GM19395 (cell line): ENCODE results near the gene ABCA1.
"Not testable (repeated sequence)": the region's sequence is repeated elsewhere in the genome, so short reads cannot be mapped to it uniquely, and the experiment has no call there.

Experiments
- ATAC-seq: cut with Tn5 transposase; IDR thresholded peaks from one replicate; pipeline ENCODE4 v1.9.1; 2021; ENCODE audit warnings: mild to moderate bottlenecking, moderate library complexity; ENCODE audit not compliant: unreplicated experiment

ABCA1 gene

DNA sequence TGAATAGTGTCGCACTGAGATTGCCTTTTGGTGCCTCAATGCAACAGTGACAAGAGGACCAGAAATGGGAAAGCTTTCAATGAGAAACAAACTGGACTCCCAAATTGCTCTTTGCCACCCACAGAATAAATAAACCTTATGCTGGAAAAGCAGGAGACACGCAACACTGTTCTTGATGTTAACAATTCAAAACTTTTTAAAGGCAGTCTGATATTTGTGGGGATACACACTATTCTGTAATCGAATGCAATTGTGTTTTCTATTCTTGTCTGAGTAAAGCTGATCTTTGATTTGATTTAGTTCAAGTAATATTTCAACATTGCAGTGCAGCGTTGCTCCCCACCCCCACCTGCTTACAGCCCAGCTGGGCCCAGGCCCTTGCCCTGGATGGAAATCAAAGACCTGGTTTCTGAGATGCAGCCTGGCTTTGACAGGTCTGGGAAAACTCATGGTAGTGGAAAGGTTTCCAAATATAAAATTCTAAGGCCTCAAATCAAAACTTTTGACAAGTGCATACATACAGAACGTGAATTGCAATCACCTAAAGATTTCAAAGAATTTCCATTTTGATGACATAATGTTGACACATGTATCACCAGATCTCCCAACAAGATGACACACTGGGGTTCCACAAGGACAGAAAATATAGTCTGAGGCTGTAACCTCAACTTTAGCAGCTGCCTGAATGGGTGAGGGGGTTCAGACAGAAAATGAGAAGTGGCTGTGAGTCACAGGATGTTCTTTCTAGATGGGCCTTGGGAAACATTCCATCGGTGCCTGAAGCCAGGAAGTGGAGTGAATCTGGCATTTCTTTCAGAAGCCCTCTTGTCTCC is 55.1 kb downstream of the ABCA1 start:
- no peak for ATAC-seq

DNA sequence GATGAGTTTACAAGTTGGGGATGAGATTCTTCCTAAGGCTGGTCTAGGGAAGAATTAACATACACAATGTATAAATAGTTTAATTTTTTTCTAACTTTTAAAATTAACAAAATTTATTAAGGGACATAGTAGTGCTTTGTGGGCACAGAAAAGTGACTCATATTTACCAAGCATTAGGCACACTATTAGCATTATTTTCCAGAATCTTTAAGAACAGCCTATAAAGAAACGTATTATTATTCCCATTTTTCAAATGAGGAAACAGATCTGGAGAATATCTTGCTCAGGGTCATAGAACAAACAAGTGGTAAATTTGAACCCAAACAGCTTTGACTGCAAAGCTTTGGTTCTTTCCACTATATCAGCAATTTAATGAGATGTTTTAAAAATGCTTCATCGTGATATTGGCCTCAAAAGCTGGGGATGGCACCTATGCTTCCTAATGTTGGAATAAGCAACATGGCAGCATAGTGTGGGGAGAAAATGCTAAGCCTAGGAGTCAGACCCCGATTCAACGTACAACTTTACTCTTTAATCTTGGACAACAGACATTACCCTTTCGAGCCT is 55.9 kb downstream of the ABCA1 start:
- no peak for ATAC-seq

DNA sequence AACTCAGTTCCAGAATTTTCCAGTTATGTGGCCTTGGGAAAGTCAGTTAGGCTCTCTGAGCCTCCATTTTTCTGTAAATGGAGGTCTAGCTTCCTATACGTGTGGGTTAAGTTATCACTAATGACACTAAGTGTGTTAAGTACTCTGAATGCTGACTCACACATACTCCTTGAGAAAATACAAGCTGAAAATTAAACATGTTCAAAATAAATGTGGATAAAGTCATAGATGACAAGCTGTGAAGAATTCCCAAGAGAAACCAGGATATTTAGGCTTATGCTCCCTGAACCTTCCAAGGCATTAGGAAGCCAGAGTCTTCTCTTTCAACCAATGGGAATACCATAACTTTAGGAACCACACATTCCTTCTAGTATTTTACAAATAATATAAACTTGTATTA is 58.1 kb downstream of the ABCA1 start:
- no peak for ATAC-seq

DNA sequence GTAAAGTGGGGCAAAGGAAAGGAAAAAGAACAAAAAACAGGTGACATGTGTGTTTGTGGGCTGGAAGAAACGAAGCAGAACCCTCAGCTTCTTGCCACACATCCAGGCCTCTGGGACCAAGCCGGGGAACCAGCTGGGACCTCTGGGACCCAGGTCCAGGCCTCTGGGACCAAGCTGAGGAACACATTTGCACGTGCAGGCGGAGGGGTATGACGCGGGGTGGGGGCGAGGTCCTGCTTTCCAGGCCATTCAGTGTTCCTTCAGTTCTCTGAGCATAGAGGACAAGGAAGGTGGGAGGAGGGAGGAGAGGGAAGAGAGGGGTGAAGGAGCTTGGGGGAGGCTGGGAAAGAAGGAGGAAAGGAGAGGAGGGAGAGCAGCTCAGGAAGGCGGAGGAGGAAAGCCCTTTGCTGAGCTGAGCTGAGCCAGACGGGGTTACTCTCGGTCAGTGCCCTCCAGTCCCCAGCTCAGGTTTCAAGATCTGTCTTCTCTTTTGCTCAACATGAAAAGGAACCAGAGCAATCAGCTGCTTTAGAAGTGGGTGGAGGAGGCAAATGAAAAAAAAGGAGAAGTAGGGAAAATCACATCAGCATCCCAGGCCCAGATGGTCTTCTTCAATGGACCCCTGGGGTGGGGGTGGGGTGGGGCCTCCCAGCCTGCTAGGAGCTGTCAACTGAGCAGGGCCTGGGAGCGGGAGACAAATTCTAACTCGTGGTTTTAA is 59.1 kb downstream of the ABCA1 start:
- peak; percentile 98 for ATAC-seq

DNA sequence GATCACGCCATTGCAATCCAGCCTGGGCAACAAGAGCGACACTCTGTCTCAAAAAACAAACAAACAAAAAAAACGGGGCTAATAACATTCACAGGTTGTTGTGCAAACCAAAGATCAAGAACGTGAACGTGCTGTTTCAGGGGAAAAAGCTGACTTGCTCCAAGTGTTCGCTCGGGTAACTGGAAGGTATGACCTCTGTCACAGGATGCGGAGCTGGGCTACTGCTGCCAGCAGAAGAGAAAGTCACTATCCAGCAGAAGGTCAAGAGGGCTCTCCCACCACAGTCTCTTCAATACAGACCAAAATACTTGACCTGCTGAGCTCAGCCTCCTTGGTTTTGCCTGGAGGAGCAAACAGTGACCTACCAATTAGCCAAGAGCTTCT is 59.7 kb downstream of the ABCA1 start:
- no peak for ATAC-seq

DNA sequence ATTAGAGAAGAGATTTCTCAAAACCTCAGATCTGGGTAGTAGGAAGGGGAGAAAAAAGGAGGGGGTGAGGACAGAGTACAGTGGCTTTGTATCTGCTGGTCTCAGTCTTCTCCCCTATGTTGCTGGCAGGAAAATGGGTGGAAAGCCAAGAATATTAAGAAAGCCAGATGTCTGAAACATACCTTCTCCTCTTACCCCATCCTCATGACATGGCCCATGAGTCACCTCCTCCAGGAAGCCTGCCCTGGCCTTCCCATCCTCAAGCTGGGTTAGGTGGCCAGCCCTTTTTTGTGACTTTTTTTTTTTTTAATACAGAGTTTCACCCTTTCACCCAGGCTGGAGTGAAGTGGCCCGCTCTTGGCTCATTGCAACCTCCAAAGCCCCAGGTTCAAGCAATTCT is 61.8 kb downstream of the ABCA1 start:
- no peak for ATAC-seq

DNA sequence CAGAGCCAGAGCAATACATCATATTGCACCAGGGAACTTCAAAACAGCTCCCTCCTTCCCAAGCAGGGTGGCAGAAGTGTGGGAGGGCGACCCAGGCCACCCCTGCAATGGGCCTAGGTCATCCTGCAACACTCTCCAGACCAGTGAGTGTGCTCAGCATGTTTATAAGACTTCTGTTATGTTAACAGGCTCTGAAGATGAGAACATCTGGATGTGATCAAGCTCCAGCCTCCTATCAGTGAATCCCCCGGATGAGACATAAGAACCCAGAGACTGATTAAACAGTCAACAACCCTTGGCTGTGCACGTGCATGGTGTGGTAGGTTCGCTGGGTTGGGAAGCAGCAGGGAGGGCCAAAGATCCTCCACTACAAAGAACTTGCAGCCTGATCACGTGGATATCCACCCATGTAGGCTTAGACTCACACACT is 63.3 kb downstream of the ABCA1 start:
- ATAC-seq, result no peak

DNA sequence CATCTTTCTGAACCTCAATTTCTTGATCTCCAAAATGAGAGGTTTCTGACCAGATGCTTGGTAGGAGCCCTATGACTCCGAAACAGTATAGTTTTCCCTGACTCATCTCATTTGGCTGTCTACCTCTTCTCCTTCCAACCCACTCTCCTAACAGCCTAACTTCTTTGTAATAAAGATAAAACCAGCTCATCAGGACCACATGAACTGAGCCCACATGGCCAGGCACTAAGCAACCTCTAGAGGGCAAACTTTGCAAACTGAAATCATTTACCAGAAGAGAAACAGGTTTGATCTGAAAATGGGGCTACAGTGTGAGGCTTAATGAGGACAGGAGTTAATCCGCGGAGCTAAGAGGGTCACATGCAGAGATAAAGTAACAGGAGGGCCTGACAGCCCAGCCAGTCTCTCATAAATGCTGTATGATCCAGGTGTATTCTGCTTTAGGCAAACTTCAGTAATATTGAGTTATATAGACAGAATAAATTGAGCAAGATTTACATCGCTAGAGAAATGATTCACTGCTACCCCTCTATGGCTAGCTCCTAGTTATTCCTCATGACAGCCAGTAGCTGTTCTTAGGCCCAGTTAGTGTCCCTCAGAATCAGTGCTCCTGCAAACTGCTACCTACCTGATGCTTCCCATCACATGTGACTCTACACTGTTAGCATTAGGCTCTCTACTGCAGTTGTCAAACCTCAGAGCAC is 64.6 kb downstream of the ABCA1 start:
- ATAC-seq, result peak; percentile 90

DNA sequence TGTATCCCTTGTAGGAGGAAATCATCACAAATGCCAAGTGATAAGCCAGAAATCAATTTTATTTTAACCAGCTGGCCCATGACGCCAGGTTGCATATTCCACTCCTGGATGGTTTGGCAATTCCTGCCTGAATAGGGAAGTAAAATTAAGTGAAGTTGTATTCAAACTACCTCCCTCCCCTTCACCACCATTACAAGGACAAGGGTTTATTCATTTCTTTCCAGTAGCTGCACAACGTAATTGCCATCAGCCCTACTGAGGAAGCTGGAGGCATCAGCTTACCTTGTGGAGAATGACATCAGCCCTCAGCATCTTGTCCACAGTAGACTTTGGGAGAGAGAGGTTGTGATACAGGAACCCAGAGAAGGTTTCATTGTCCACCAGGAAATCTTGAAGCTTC is 66.6 kb downstream of the ABCA1 start:
- no peak for ATAC-seq

DNA sequence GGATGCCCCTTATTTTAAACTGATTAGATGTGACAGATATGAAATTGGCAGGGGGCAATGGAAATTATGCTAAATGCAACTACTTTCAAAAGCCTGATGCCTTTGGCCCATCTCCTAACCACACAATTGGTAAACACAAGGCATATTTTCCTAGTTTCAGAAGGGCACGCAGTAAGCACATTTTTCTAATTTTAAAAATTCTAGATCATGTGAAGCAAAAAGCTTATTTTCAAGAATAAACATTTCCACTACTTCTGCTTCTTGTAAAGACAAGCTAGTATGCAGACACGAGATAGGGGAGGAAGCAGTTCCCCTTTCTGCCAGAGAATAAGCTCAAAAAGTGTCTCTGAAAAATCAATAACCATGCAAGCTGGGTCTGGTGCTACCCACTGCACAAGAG is 67.7 kb downstream of the ABCA1 start:
- no peak for ATAC-seq

DNA sequence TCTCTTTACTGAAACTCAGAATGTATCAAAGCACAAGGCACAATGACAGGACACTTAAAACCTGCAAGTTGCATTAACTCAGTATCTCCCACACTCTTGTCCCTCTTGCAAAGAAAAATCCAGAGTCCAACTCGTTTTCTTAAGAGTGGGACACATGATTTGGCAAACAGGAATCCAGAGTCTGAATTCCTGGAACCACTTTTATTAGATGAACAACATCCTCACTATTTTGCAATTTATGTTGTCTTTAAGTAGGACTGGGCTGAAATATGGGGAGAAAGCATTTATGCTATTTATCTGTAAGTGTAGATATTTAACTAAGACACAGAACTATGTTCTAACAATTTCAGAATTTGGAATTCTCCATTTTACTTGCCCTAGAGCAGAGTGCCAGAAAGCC is 69.1 kb downstream of the ABCA1 start:
- no peak for ATAC-seq

DNA sequence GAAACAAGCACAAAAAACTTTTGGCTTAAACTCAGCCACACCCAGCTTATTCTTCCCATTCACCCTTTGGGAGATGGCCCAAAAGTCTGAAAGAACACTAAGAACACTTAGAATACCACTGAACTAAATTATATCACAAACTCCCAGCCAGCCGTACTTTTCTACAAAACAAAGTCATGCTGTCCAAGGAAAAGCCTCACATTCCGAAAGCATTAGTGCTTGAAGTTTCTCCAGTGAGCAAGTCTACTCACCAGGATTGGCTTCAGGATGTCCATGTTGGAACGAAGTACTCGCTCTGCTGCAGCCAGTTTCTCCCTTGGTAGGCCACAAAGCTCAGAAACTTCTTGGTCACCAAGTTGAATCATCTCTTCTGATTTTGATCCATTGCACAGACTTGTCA is 69.7 kb downstream of the ABCA1 start:
- no peak for ATAC-seq

DNA sequence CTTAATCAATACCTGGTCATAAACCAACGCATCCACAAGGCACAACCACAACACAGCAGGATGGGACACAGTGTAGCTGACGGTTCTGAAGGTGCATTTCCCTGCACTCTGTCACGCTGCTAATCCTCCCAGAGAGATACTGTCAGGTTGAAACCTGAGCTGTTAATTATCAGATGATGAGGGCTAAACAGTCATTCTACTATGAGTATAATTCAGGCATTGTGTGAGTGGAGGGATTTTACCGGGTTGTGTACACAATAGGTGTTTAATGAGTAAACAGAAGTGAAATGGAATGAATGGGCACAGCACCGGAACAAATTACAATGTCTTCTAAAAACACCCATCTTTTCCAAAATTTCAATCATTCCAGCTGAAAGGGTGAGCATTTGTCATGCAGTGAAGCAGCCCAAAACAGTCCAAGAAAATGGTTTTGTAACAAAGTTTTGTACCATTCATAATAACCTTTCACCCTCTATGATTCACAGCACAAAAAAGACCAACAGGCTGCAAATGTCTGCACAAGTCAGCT is 71.5 kb downstream of the ABCA1 start:
- ATAC-seq, result no peak

DNA sequence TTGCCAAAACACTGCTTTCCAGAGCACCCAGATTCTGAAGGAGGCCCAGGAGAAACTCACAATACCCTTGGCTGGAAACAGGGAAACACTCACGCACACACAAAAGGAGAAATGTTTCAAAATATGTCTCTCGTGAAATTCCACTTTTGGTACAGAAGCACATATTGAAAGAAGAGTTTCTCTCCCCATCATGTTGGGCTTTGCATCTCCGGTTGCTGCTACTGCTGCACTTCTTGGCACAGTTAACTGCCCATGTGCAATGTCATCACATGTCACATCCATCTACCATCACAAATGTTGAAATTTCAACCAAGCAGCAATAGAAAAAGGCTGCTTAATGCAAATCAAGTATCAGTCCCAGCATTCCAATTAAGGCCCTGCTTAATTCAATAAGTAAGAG is 72.1 kb downstream of the ABCA1 start:
- ATAC-seq, result no peak

DNA sequence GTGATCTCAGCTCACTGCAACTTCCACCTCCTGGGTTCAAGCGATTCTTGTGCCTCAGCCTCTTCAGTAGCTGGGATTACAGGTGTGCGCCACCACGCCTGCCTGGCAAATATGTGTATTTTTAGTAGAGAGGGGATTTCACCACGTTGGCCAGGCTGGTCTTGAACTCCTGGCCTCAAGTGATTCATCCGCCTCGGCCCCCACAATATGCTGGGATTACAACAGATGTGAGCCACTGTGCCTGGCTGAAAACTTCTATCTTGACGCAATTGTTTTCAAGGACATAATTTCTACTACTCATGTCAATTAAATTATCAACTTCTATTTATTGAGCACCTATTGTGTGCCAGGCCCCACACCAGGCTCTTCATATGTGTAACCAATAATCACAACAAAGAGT is 72.7 kb downstream of the ABCA1 start:
- ATAC-seq, result not testable (repeated sequence)

DNA sequence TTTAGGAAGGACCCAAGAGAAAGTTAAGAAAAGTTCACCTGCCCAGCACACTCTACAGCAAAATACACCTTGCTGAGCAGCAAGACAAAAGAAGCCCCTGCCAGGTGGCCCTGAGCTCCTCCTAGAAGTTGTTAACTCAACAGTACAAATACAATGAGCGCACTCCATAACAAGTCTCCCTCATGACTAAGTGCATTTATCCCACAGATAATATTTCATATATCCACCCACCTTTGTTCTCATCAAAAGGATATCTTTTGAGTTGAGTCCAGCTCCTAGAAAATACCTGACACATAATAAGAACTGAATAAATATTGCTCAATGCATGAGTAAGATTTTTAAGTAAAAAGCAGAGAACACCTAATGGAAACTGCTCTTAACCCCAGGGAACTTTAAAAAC is 73.3 kb downstream of the ABCA1 start:
- no peak for ATAC-seq

DNA sequence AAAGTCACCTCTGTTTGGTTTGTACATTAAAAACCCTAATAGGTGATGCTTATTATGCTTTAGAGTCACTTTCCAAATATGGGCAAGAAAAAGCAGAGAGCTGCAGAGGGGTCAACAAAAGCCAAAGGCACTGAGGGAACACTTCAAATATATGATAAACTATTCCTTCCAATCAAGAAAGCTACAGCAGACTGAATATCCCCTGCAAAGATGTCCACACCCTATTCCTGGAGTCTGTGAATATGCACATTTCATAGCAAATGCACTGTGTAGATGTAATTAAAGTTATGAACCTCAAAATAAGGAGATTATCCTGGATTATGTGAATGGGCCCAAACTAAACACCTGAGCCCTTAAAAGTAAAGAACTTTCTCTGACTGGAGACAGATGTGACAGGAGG is 74.3 kb downstream of the ABCA1 start:
- ATAC-seq, result no peak

DNA sequence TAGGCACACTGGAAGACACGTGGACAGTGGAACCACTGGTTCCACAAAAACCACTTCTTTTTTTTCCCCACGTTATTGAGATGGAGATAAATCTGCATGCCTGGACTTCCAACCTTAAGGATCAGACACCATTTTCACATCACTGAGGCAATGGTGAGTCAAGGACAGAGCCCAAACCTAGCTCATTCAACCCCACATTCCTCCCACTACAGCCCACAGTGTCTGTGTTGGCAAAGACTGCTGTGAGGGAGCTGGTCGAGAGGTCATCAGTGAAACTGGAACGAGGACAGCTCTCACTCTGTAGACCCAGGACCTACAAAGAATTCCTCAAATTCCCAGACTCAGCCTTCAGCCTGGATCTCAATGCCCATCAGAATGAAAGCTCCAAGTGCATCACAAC is 74.8 kb downstream of the ABCA1 start:
- ATAC-seq, result no peak

DNA sequence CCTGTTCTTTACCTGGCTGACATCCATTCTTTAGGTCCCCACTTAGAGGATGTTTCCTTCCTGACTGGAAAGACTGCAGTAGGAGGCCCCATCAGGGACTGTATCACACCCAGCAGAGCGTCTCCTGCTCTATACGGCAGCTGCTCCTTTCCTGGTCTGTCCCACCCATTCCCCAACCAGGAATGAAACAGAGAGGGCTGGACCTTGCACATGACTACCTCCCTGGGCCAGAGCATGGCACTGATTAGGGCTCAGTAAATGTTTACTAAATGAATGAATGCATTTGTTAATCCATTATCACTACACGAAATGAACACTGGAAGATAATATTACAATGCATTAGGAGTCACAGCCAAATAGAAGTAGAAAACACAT is 76.4 kb downstream of the ABCA1 start:
- ATAC-seq, result no peak

DNA sequence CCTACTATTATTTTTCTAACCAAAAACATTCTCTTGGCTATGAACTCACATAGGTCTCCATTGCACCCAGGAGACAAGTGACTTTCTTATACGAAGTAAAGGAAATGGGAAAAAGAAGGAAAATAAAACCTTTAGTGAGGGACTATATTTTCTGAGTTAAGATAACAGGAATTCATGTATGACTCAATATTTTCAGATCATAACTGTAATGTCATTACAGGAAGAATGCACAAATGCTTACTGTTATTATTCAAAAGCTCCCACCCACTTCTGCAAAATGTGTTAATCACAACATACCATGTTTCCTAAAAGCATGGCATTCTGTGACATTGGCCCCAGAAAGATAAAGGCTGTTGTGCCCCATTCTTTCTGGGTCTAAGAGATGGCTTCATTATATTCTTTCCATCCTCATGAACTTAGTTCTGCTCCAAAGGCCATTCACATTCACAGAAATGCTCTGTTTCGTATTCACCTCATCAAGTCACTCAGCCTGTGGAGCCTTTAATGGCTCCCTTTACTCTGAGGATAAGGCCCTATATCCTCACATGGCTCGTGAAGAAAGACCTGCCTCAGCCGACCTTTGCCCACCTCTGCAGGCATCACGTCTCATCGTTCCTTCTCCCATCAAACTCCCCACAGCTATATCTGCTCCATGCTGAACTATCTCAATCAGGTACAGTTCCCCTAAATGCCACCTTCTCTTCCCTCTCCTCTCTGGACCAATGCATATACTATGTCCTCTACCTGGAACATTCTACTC is 77.0 kb downstream of the ABCA1 start:
- no peak for ATAC-seq

DNA sequence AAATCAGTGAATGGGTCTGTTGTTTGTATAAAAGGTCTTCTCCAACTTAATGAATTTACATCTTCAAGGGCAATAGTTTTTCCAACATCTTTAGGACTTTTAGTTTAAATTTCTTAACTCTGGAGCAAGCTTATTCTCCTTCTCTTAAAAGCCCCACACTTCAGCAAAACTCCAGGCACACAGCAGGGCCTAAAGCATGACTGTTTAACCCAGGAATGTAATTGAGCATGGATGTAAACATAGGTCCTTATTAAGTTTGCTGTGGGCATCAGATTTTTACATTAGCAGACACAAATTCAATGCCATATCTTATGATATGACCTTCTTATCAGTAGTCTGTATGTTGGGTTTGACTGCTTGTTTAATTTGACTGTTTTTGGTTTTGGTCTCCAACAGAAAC is 78.9 kb downstream of the ABCA1 start:
- ATAC-seq, result no peak
